Stimulated activated CD8-positive, alpha-beta memory T cell treated with anti-CD3 and anti-CD28 coated beads, Interleukin-2, amount 100 ng/mL, for 48 hours (primary cell): ENCODE measurements around the gene MAPK6.
"Not testable (repeated sequence)": the region's sequence is repeated elsewhere in the genome, so short reads cannot be mapped to it uniquely, and the experiment has no call there.

Source experiments
- DNase-seq, 2 donors: peaks; one replicate each; pipeline ENCODE4 v3.0.0-alpha.2; 2020; ENCODE audit warnings: low read depth in 2 of 2

The MAPK6 gene

DNA sequence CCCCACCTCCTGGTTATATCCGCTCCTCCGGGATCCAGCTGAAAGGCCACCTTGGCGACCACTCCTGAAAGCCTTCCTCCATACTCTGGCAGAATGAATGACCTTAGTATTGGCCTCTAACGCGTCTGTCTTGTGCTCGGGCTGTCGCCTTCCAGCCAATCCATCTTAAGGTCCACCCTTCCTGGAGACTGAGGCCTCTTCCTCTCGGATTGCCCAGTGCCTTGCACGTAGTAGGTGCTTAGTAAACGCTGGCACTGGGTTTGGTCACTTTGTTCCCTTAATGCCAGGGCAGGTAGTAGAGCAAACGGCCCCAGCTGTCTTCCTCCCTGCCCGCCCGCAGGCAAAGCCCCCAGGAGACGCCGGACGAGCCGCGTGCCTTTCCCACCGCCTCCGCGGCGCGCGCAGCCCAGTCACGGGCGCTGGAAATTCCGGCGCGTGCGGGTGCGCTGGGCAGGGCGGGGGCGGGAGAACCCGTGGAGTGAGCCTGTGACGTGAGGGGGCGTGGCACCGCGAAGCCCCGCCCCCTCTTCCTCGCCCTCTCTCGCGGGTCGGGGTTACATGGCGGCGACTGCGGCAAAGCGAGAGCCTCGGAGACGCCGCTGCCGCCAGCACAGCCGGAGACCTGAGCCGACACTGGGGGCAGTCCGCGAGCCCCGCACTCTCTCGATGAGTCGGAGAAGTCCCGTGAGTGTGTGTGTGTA, at the start of gene MAPK6:
MAPK6 (plus strand) TSS at position 527 of the 701 bp plus-strand sequence. CDS start 27,242 bp downstream, outside the sequence.
- peak; percentile 91 for DNase-seq

DNA sequence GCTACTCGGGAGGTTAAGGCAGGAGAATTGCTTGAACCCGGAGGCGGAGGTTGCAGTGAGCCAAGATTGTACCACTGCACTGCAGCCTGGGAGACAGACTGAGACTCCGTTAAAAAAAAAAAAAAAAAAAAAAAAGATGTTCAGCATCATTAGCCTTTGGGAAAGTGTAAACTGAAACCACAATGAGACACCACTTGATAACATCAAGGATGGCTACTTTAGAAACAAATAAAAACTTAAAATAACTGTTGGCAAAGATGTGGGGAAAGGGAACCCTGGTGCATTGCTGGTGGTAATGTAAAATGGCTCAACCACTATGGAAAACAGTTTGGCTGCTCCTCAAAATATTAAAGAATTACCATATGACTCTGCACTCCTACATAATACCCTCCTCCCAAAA, 49.3 kb upstream of the MAPK6 start:
- no peak for DNase-seq

DNA sequence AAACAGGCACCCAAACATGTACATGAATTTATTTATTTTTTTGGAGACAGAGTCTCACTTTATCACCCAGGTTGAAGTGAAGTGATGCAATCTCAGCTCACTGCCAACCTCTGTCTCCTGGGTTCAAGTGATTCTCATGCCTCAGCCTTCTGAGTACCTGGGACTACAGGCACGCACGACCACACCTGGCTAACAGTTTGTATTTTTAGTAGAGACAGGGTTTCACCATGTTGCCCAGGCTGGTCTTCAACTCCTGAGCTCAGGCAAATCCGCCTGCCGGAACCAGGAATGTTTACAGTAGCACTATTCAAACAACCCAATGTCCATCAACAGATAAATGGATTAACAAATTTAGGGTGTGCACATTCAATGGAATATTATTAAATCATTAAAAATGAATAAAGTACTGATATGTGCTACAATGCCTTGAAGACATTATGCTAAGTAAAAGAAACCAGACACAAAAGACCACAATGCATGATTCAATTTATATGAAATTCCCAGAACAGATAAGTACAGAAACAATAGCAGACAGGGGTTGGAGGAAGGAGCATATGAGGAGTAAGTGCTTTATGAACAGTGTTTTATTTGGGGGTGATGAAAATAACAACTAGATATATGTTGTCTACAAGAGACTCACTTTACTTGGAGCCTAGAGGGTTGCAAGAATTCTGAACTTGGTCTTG, 48.7 kb upstream of the MAPK6 start:
- no peak for DNase-seq

DNA sequence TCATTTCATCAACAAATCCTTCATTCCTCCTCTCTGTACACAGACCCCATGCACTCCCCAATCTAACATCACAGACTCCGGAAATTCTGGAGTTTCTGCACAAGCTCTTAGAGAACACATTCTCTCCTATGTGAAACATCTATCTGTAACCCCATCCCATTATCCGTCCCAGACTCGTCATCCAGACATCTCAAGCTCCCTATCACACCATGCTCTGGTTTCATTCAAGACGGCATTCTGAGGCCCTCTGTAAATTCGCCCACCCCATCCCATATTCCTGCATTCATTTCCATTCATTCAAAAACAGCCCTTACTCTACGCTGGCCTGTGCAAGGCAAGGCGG, 48.0 kb upstream of the MAPK6 start:
- DNase-seq: no peak

DNA sequence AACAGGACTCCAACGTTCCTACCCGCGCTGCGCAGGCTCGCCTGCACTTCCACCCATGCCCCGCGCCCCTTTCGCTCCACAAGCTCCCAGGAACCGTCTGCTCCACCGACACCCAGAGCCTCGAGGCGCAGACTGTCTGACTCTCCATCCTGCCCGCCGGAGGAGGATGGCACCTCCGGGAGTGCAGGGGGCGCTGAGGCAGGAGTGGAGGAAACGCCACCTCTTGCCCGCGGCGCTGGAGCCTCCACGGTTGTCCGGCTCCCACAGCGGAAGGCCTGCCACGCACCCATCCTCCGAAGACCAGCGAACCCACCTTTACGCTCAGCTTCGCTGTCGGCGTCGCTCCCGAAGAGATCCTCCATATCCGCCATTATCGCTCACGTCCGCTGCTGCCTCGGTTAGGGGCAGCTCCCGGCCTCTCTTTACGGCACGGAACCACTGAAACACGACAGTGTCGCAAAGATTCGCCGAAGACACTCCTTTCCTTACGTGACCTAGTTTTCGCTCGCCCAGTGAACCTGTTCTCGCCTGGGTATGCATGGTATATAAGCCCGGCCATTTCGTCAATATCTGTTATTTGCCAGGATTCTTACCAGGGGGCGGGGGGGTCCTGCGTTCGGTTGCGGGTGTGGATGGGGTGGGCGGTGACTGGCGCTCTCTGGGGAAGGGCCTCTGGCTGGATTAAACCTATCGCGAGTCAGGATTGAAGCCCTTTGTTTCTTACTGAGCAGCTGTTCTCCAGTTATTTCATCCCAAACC, 47.5 kb upstream of the MAPK6 start, which contains the start of gene LEO1:
LEO1 (minus strand) TSS at position 404 of the 759 bp plus-strand sequence; CDS start at position 371, 33 bp downstream.
- DNase-seq: peak; percentile 69 to 74

DNA sequence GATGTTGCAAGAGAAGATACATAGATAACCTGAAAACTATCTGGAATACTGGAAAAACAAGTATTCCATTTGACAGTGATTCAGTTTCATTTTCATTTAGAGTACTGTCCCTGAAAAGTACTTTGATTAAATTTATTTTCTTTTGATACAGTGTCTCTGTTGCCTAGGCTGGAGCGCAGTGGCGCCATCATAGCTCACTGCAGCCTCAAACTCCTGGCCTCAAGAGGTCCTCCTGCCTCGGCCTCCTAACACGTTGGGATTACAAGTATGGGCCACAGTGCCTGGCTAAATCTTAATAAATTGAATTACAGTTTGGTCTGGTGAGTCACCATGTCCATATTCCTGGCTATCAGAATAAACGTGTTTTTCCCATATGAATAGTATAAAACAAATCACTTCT, 45.8 kb upstream of the MAPK6 start:
- no peak for DNase-seq

DNA sequence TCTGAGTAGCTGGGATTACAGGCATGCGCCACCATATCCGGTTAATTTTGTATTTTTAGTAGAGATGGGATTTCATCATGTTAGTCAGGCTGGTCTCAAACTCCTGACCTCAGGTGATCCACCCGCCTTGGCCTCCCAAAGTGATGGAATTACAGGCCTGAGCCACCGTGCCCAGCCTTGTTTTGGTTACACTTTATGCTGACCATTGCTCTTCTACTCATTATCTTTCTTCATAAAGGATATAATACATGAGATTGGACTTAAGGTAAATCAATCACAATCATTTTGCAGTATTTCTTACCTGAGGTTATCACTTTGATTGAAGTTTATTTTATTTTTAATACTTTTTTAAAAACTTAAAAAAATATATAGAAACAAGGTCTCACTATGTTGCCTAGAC, 45.2 kb upstream of the MAPK6 start:
- no peak for DNase-seq

DNA sequence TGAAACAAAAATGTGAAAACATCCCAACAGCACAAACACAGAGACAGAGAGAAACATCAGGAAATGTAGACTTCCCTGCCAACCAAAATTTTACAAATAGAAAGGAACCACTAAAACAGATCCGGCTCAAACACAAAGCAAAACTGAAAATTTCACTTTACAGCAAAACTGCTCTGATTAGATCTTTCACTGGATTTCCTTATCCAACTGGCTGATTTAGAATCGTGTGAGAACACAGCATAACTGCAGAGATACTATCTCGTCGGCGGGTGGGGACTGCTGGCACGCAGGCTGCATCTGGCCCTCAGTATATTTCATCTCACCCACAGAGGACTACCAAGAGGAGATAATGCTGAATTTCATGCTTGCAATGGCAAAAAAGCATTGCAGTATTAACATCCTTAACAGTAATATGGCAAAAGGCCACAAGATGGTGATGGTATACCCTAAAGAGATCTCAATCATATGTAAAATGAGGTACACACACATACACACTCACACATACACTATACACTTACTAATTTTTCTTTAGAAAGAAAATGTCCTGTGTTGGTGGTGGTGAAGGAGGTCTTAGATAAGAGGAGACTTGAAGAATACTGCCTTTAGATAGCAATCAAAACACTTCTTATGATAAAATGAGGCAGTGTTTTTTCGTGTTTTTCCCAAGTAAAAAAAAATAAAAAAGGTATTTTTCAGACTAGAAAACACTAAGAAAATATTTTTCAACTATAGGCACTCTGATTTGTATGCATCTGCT, 36.8 kb upstream of the MAPK6 start:
- DNase-seq: peak; percentile 23 to 41

DNA sequence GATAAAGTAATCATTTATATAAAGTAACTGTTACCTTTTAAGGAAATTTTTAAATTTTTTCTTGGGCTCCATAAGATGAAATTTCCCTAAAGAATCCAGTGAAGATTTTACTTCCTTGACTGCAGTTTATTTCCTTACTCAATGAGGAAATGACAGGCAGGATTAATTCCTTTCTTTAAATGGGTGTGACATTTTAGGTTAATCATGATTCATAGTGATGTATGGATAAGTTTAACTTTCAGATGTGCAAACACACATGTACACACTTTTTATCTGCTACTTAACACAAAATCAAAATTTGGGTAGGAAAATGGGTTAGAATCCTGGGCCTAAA, 36.3 kb upstream of the MAPK6 start:
- no peak for DNase-seq

DNA sequence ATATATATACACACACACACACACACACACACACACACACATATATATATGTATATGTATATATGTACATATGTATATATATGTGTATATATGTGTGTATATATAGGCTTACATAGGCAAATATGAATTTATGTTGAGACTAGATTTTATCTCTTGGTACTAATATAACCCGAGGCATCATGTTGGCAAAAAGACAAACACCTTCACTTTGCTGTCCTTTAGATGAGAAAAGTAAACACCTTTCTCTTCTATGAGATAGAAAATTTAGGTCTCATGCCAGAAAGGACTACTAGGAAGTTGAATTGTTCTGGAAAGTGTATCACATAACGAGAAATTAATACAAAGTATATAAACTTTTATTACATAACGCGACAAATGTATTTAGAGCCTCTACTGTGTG, 27.9 kb upstream of the MAPK6 start:
- no peak for DNase-seq

DNA sequence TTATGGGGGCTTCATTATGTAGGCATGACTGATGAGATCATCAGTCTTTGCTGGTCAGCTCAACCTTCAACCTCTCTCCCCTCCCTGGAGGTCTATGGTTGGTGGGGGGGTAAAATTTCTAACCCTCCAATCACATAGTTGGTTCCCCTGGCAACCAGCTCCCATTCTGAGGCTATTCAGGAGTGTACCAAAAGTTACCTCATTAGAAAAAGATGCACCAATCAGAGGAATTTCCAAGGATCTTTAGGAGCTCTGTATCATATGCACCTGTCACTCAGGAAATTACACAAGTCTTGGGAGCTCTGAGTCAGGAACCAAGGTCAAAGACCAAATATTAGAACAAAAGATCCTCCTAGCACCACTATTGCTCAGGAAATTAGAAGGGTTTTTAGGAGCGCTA, 26.1 kb upstream of the MAPK6 start:
- DNase-seq: no peak

DNA sequence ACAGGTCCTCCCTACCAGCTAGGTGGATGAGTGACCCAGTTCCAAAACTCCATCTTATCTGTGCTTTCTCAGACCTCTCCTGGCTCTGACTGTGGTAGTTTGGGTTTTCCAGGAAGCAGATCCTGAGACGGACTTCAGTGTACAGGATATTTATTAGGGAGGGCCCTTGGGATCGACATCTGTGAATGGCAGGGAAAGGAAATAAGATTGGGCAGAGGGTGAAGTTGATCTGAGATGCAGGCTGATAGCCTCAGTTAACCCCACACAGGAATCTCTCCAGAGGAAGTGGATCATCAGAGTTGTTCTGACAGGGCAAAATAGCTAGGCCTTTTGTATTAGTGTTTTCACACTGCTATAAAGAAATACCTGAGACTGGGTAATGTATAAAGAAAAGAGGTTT, 16.7 kb upstream of the MAPK6 start:
- no peak for DNase-seq

DNA sequence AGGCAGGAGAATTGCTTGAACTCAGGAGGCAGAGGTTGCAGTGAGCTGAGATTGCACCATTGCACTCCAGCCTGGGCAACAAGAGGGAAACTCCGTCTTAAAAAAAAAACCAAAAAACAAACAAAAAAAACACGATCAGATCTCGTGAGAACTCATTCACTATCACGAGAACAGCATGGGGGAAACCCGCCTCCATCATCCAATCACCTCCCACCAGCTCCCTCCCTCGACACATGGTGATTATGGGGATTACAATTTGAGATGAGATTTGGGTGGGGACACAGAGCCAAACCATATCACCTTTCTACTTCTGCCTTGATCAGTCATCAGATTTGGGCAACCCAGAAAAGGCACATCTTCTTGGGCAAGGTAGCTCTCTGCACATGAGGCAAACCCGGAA, 15.9 kb upstream of the MAPK6 start:
- DNase-seq: not testable (repeated sequence)

DNA sequence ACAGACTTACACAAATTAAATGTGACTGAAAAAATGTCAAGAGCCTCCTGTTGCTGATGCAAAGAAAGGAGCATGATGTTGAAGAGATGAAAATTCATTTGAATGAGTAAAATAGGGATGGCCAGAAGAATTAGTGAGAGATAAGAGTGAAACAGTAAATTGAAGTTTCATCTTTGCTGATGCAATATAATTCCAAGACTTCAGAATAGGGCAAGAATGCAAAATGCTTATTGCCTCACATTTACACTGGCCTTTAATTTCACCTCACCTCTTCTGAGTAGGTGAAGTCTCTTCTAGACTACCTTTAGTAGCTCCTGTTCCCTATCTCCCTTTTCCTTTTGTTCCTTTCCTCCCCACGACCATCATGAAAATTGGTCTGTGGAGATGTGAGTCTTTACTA, 15.3 kb upstream of the MAPK6 start:
- DNase-seq: no peak

DNA sequence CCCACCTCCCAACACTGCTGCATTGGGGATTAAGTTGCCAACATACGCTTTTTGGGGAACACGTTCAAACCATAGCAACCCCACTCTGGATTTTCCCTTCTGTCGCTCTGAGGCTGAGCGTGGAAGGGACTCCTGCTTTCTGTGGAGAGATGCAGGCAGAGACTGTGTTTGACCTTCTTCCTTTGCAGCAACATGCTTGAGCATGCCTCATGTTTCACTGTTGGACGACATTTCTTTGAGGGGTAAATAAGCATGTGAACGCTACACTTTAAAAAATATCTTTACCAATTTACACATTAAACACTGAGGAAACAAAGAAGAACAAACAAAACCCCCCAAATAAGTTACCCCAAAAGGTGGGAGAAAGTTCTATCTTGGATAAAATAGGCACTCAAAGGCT, 14.2 kb upstream of the MAPK6 start:
- no peak for DNase-seq

DNA sequence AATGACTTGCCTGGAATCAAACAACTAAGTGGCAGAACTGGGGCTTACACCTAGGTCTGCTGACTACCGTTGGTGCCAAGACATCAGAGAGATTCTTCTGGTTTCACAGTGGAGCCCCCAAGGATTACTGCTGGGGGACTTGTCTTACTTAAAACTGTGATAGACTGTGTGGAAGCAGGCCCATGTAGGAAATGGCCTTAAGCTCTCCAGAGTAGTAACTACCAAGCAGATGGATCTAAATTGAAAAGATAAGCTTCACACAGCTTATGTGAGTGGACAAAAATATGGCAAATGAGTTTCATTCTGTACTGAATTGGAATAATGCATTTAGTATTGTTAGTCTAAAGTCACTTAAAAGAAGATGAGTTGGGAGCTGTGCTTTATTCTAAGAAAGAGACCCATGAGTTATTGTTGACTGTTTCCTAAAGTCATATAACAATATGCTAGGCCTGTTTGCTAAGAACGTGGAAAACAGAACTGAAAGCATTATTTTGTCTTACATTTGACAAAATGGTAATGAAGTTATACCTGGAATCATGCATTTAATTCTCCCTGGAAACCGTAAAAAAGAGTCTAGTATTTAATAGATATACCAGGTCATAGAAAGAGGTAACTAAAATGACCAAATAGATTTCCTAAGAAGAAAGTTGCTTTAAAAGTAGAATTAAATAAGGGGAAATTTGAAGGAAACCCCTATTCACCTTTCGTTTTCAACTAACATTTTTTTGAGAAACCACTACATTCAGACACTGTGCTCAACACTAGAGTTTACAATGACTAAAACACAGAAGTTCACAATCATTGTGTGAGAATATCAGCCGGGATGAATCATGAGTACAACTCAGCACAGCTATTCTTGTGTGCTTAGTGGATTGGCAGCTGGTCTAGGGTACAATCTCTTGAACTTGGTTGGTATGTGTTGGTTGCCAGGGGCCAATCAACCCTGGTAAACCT, 13.0 kb upstream of the MAPK6 start:
- no peak for DNase-seq

DNA sequence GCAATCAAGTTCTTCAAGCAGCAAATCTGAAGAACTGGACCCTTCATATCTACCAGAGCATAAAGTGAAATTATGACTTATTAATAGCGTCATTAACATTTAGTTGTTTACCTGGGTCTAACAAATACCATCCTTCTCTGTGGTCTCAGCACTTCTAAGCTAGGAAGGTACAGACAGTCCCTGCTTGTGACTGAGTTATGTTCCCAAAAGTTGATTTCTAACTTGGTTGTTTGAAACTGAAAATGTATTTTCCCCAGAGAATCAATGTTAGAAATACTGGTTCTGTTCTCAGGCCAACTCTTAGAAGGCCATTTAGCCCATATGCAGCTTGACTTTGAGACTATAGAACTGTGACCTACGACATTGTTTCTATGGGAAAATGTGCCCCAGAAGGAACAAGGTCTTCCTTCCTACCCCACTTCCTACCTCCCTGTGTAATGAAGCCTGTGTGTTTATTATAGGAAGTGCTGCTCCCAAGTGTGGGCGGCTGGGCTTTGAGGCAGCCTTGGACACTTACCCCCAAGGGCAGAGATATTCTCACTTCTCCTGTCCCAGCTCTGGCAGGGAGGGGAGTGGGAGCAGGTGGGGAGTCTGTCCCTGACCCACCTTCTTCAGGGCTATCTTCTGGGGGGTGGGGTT, 12.2 kb upstream of the MAPK6 start:
- no peak for DNase-seq

DNA sequence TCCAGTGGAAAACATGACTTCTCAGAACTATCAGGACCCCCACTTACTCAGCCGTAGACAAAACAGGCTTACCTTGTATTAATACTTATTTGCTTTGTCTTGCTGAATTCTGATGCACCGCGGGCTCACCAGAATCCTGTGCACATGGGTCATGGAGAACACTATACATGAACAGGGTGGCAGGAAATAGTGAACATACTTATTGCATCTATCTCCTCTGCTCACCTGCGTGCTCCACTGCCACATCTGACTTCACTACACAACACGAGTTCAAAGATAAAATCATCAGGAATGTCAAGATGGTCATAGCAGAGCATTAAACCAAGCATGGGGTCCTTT, 10.7 kb upstream of the MAPK6 start:
- DNase-seq: no peak

DNA sequence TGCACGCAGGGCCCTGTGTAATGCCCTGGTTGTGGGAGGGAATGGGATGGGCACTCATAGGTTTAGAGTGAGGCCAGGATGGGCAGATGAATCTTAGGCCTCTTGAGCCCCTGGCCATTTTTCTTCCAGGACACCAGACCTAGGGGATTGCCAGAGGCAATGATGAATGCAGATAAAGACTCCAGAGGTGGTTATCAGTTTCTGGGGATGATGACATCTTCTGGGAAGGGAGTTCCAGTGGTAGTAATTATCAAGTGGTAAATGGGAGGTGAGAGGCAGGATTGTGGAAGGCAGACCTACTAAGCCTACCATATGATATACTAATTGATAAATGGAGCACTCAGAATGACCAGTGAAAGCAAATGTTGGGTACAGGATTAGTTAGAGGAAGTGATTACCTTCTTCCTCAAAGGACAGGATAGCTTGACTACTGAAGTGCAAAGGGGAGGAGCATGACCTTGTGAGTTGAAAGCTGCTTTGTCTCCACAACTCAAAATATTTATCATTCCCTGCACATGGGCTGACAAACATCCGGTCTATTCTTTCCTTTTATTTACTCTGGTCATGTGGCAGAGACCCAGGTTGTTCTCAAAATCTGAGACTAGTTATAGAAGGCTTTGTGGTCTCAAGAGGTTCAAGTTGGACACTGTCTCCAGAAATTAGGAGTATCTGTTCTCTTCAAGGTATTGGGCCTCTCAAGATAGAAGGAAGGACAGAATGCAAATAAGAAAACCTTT, 10.2 kb upstream of the MAPK6 start:
- DNase-seq: no peak
